Liver (tissue), 9 donors: ENCODE measurements around the gene CDK8. TPM values are rescaled to one million over a fixed set of nuclear protein-coding genes. Genes with fewer than 3 reads are reported as not detected.
A peak's percentile ranks its signal among the peaks of the same experiment; 100 is the strongest.

ENCODE experiments used
- DNase-seq: peaks from one replicate; pipeline ENCODE4 v3.0.0-alpha.2; 2017; ENCODE audit warnings: low spot score
- H3K27ac ChIP-seq, 2 donors: one replicate each; pipeline ENCODE4 v1.7.0; 2013; ENCODE audit warnings: inconsistent platforms in 2 of 2, low read length in 2 of 2, control low read depth in 1 of 2, low read depth in 1 of 2, mild to moderate bottlenecking in 1 of 2
- H3K27me3 ChIP-seq, 4 donors: one replicate each; pipeline versions ENCODE4 v1.6.1 to v1.7.0; 2013; ENCODE audit warnings: low read length in 3 of 4, inconsistent platforms in 1 of 4, mild to moderate bottlenecking in 1 of 4, moderate library complexity in 1 of 4; ENCODE audit not compliant: control insufficient read depth in 4 of 4, insufficient read depth in 4 of 4
- H3K36me3 ChIP-seq, 4 donors: one replicate each; pipeline versions ENCODE4 v1.6.1 to v1.7.0; 2013; ENCODE audit warnings: low read length in 3 of 4, mild to moderate bottlenecking in 3 of 4, low read depth in 1 of 4, moderate library complexity in 1 of 4; ENCODE audit not compliant: control insufficient read depth in 4 of 4, insufficient read depth in 3 of 4
- H3K4me1 ChIP-seq, 4 donors: one replicate each; pipeline versions ENCODE4 v1.6.1 to v1.7.0; 2013; ENCODE audit warnings: low read length in 3 of 4, mild to moderate bottlenecking in 3 of 4, moderate library complexity in 1 of 4; ENCODE audit not compliant: control insufficient read depth in 4 of 4, insufficient read depth in 4 of 4
- H3K4me3 ChIP-seq, 3 donors: one replicate each; pipeline versions ENCODE4 v1.6.1 to v1.7.0; 2013; ENCODE audit warnings: low read length in 3 of 3, control low read depth in 1 of 3, low read depth in 1 of 3, mild to moderate bottlenecking in 1 of 3
- H3K9ac ChIP-seq, 2 donors: one replicate each; pipeline ENCODE4 v1.7.0; 2013; ENCODE audit warnings: low read length in 2 of 2, mild to moderate bottlenecking in 2 of 2, moderate library complexity in 2 of 2, control low read depth in 1 of 2, low read depth in 1 of 2
- H3K9me3 ChIP-seq, 4 donors: one replicate each; pipeline versions ENCODE4 v1.6.1 to v1.7.0; 2013; ENCODE audit warnings: low read length in 3 of 4; ENCODE audit not compliant: control insufficient read depth in 4 of 4
- EGR1 ChIP-seq, 2 donors: IDR thresholded peaks; 2 replicates each; pipeline ENCODE4 v1.6.1; 2016 to 2018; ENCODE audit warnings: antibody characterized with exemption in 2 of 2, low read depth in 2 of 2
- FOXA1 ChIP-seq: IDR thresholded peaks from 2 replicates; pipeline ENCODE4 v1.6.1; 2016; ENCODE audit warnings: antibody characterized with exemption
- FOXA2 ChIP-seq: IDR thresholded peaks from 2 replicates; pipeline ENCODE4 v1.6.1; 2016; ENCODE audit warnings: antibody characterized with exemption
- GABPA ChIP-seq, 2 donors: IDR thresholded peaks in 1 of 2; conservative IDR thresholded peaks in 1 of 2; 2 replicates each; pipeline ENCODE4 v1.6.1; 2016; ENCODE audit warnings: antibody characterized with exemption in 2 of 2, mild to moderate bottlenecking in 1 of 2, moderate library complexity in 1 of 2
- HNF4A ChIP-seq, 2 donors: conservative IDR thresholded peaks; 2 replicates each; pipeline ENCODE4 v1.6.1; 2016; ENCODE audit warnings: antibody characterized with exemption in 2 of 2, mild to moderate bottlenecking in 2 of 2
- HNF4G ChIP-seq: IDR thresholded peaks from 2 replicates; pipeline ENCODE4 v1.6.1; 2016; ENCODE audit warnings: antibody characterized with exemption
- JUND ChIP-seq, 2 donors: IDR thresholded peaks; 2 replicates each; pipeline ENCODE4 v1.6.1; 2016; ENCODE audit warnings: antibody characterized with exemption in 2 of 2
- MAX ChIP-seq: IDR thresholded peaks from 2 replicates; pipeline ENCODE4 v1.6.1; 2016; ENCODE audit warnings: antibody characterized with exemption
- NR2F2 ChIP-seq: IDR thresholded peaks from 2 replicates; pipeline ENCODE4 v1.6.1; 2016; ENCODE audit warnings: antibody characterized with exemption
- RAD21 ChIP-seq, 2 donors: IDR thresholded peaks; 2 replicates each; pipeline ENCODE4 v1.6.1; 2016; ENCODE audit warnings: antibody characterized with exemption in 2 of 2, mild to moderate bottlenecking in 2 of 2
- REST ChIP-seq: IDR thresholded peaks from 2 replicates; pipeline ENCODE4 v1.6.1; 2016; ENCODE audit warnings: antibody characterized with exemption, mild to moderate bottlenecking
- RXRA ChIP-seq, 2 donors: IDR thresholded peaks; 2 replicates each; pipeline ENCODE4 v1.6.1; 2017 to 2018; ENCODE audit warnings: antibody characterized with exemption in 2 of 2, mild to moderate bottlenecking in 1 of 2
- SP1 ChIP-seq: IDR thresholded peaks from 2 replicates; pipeline ENCODE4 v1.6.1; 2018; ENCODE audit warnings: antibody characterized with exemption, mild to moderate bottlenecking
- TAF1 ChIP-seq: conservative IDR thresholded peaks from 2 replicates; pipeline ENCODE4 v1.6.1; 2016; ENCODE audit warnings: antibody characterized with exemption, mild to moderate bottlenecking
- YY1 ChIP-seq: IDR thresholded peaks from 2 replicates; pipeline ENCODE4 v1.6.1; 2016; ENCODE audit warnings: antibody characterized with exemption, mild to moderate bottlenecking
- WGBS: extraction: QIAGEN DNeasy Blood & Tissue Kit; methylation state at CpG from one replicate; pipeline ENCODE4 v1.1.7; 2013; 5-methylcytosine and 5-hydroxymethylcytosine counted together
- polyA plus RNA-seq, 2 donors: library from polyadenylated mRNA; stranded (reverse) in 1 of 2; unstranded in 1 of 2; fragments of 200-250 nt in 1 of 2; fragments of >200 nt in 1 of 2; fragmentation: Nextera tagmentation in 1 of 2; extraction: Ambion mirVana in 1 of 2; gene quantifications; one replicate each; pipeline versions ENCODE4 v1.2.1 to v1.2.3, GENCODE V29; 2013 to 2015
- total RNA-seq, 2 donors: library from RNA; depleted of rRNA; stranded (reverse); fragments of >200 nt; gene quantifications; one replicate each; pipeline ENCODE4 v1.2.3, GENCODE V29; 2014
- TF ChIP-seq, protein P1 (sequence below): IDR thresholded peaks from 2 replicates; pipeline ENCODE4 v1.6.1; 2016; ENCODE audit warnings: antibody characterized with exemption
- TF ChIP-seq, protein P2 (sequence below): fragments of 150-350 bp; IDR thresholded peaks from 2 replicates; pipeline ENCODE4 v1.5.1; 2017; ENCODE audit warnings: improper control_type of control experiment, low read depth, low read length; ENCODE audit not compliant: missing input control
- donor health status: healthy.
- donor health status: healthy.
- donor health status: healthy.
- donor health status: healthy.
- donor health status: healthy.

Gene CDK8
- total RNA-seq (10 to 100 TPM in 1 of 2 donors, 1 to 10 TPM in 1; 7.6 to 10.8 TPM), polyA plus RNA-seq (1 to 10 TPM; 3.3 to 5.9 TPM)

GRCh38 chr13:26253787-26254582, at the start of gene CDK8:
Gene CDK8, plus strand, starts transcription at chr13:26254129. Its CDS starts 513 bp downstream, at chr13:26254642.
- TF ChIP-seq FOXA2: peak; percentile 7
- TF ChIP-seq SP1: peak; percentile 49
- peak; percentile 16 to 18 for TF ChIP-seq RAD21 (IDR thresholded peaks at IDR 0.05)
- TF ChIP-seq, protein P1, sequence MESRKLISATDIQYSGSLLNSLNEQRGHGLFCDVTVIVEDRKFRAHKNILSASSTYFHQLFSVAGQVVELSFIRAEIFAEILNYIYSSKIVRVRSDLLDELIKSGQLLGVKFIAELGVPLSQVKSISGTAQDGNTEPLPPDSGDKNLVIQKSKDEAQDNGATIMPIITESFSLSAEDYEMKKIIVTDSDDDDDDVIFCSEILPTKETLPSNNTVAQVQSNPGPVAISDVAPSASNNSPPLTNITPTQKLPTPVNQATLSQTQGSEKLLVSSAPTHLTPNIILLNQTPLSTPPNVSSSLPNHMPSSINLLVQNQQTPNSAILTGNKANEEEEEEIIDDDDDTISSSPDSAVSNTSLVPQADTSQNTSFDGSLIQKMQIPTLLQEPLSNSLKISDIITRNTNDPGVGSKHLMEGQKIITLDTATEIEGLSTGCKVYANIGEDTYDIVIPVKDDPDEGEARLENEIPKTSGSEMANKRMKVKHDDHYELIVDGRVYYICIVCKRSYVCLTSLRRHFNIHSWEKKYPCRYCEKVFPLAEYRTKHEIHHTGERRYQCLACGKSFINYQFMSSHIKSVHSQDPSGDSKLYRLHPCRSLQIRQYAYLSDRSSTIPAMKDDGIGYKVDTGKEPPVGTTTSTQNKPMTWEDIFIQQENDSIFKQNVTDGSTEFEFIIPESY: peak; percentile 73
- TF ChIP-seq REST: peak; percentile 38
- no peak for TF ChIP-seq EGR1 (IDR thresholded peaks at IDR 0.05; ENCODE audit: low read depth in 2 of 2)
- peak; percentile 82 for TF ChIP-seq YY1
- TF ChIP-seq TAF1: peak; percentile 74
- TF ChIP-seq GABPA (IDR thresholded peaks at IDR 0.05 in 1 of 2, conservative IDR thresholded peaks at IDR 0.05 in 1 of 2): peak in 1 of 2 donors; percentile 71
- TF ChIP-seq FOXA1: no peak
- WGBS: under 1% methylated on average over 79 of the region's 79 CpGs
- peak within 1 kb of the TSS; percentile 72 to 94 (median 83) for H3K4me3 ChIP-seq

GRCh38 chr13:26208287-26208686, 45.6 kb upstream of the CDK8 start:
- Histone ChIP-seq H3K4me1 (no peaks in the 10 kb centered on the region), H3K27ac (no peak overlapping the region), H3K9ac (no peak overlapping the region), H3K36me3 (peaks cover 3 to 33% (median 19%) of the 10 kb centered on the region in 4 donors), H3K9me3 (no peaks in the 10 kb centered on the region), H3K27me3 (no peaks in the 10 kb centered on the region), H3K4me3 (no peak overlapping the region)
- no peak for TF ChIP-seq SP1
- 98% methylated on average over 1 of the region's 1 CpG for WGBS
- no peak for DNase-seq

More at GRCh38 chr13:26253787-26254582, at the start of gene CDK8:
- Histone ChIP-seq H3K9ac (peak within 1 kb of the TSS; percentile 76 to 80), H3K27me3 (no peaks in the 10 kb centered on the region), H3K36me3 (no peaks in the 10 kb centered on the region), H3K27ac (peak within 1 kb of the TSS; percentile 89 to 97), H3K4me1 (peaks cover 0 to 15% (median 11%) of the 10 kb centered on the region in 4 donors), H3K9me3 (no peaks in the 10 kb centered on the region)
- peak; percentile 89 for DNase-seq

DNA sequence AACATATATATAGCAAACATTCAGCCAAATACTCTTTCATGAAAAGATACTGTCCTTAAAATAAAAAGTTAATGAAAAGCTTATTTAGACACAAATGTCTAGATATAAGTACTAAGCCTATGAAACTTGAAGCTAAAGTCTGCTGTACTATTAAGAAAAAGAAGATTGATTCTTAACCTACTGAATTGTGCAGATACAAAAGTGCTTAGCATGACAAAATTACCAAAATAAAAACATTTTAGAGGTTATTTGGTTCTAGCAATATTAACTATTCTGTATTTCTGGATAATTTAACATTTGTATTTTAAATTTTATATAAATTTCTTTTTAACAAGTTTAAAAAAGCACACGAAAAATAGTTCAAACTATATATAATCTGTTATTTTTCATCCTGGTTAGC, 40.6 kb upstream of the CDK8 start:
- Histone ChIP-seq H3K4me3 (no peak overlapping the region), H3K9ac (no peak overlapping the region), H3K27ac (no peak overlapping the region), H3K9me3 (no peaks in the 10 kb centered on the region), H3K36me3 (peaks cover 12 to 63% (median 50%) of the 10 kb centered on the region in 4 donors), H3K27me3 (no peaks in the 10 kb centered on the region), H3K4me1 (no peaks in the 10 kb centered on the region)
- no peak for DNase-seq
- WGBS: 95% methylated on average over 1 of the region's 1 CpG
- TF ChIP-seq RXRA (IDR thresholded peaks at IDR 0.05): no peak
- TF ChIP-seq, protein P1: no peak
- no peak for TF ChIP-seq TAF1
- no peak for TF ChIP-seq RAD21 (IDR thresholded peaks at IDR 0.05)
- TF ChIP-seq, protein P2, sequence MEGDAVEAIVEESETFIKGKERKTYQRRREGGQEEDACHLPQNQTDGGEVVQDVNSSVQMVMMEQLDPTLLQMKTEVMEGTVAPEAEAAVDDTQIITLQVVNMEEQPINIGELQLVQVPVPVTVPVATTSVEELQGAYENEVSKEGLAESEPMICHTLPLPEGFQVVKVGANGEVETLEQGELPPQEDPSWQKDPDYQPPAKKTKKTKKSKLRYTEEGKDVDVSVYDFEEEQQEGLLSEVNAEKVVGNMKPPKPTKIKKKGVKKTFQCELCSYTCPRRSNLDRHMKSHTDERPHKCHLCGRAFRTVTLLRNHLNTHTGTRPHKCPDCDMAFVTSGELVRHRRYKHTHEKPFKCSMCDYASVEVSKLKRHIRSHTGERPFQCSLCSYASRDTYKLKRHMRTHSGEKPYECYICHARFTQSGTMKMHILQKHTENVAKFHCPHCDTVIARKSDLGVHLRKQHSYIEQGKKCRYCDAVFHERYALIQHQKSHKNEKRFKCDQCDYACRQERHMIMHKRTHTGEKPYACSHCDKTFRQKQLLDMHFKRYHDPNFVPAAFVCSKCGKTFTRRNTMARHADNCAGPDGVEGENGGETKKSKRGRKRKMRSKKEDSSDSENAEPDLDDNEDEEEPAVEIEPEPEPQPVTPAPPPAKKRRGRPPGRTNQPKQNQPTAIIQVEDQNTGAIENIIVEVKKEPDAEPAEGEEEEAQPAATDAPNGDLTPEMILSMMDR: no peak
- TF ChIP-seq FOXA2: no peak
- no peak for TF ChIP-seq HNF4G
- TF ChIP-seq HNF4A (conservative IDR thresholded peaks at IDR 0.05): no peak
- no peak for TF ChIP-seq JUND (IDR thresholded peaks at IDR 0.05)
- TF ChIP-seq EGR1 (IDR thresholded peaks at IDR 0.05; ENCODE audit: low read depth in 2 of 2): no peak
- TF ChIP-seq NR2F2: no peak
- no peak for TF ChIP-seq YY1
- TF ChIP-seq MAX: no peak
